PC-9 (cell line): Measurements from ENCODE around the gene MSI2. TPM values are rescaled to one million over a fixed set of nuclear protein-coding genes. Genes with fewer than 3 reads are reported as not detected.
A peak's percentile ranks its signal among the peaks of the same experiment; 100 is the strongest.

Experiments
- BruUV-seq: library from RNA; stranded (reverse); fragments of 400-500 nt; replicated peaks from 2 replicates; lab custom pipeline; 2021; lab: Mats Ljungman, UMichigan
- CTCF ChIA-PET: fragments of 300-600 bp; sonication (Branson Sonifier 250); formaldehyde crosslinking; loops from one replicate; lab custom pipeline; 2022; ENCODE audit warnings: antibody characterized with exemption; lab: Charles Lee
- POLR2A ChIA-PET: fragments of 300-600 bp; sonication (Branson Sonifier 250); formaldehyde crosslinking; loops from one replicate; lab custom pipeline; 2022; ENCODE audit warnings: antibody characterized with exemption; ENCODE audit not compliant: unreplicated experiment; lab: Charles Lee
- DNase-seq, 2 experiments: peaks; one replicate each; pipeline versions ENCODE4 v3.0.0 to v3.0.0-alpha.2; 2015 to 2022; ENCODE audit warnings: mixed read lengths in 1 of 2
- H2AFZ ChIP-seq: fragments of 200-600 bp; sonication (generic); 2 replicates; pipeline ENCODE4 v1.8.1; 2017; ENCODE audit warnings: antibody characterized with exemption
- H3F3A ChIP-seq: fragments of 200-600 bp; sonication (generic); 2 replicates; pipeline ENCODE4 v1.8.1; 2017; ENCODE audit warnings: antibody characterized with exemption, mild to moderate bottlenecking, low read depth; ENCODE audit not compliant: insufficient read depth
- H3K27ac ChIP-seq: fragments of 200-600 bp; sonication (generic); 2 replicates; pipeline ENCODE4 v1.6.1; 2016; ENCODE audit warnings: mixed run types
- H3K27me3 ChIP-seq: fragments of 200-600 bp; sonication (generic); 2 replicates; pipeline ENCODE4 v1.6.1; 2016; ENCODE audit warnings: low read depth, mixed run types; ENCODE audit not compliant: insufficient read depth
- H3K36me3 ChIP-seq: fragments of 200-600 bp; sonication (generic); 2 replicates; pipeline ENCODE4 v1.6.1; 2016; ENCODE audit warnings: low read depth, mixed run types
- H3K4me1 ChIP-seq: fragments of 200-600 bp; sonication (generic); replicated peaks from 2 replicates; pipeline ENCODE4 v1.6.1; 2016; ENCODE audit warnings: mixed run types; ENCODE audit not compliant: insufficient read depth
- H3K4me2 ChIP-seq: fragments of 200-600 bp; sonication (generic); 2 replicates; pipeline ENCODE4 v1.6.1; 2017; ENCODE audit warnings: mixed run types
- H3K4me3 ChIP-seq: fragments of 200-600 bp; sonication (generic); 2 replicates; pipeline ENCODE4 v1.6.1; 2016; ENCODE audit warnings: mixed run types
- H3K79me2 ChIP-seq: fragments of 200-600 bp; sonication (generic); 2 replicates; pipeline ENCODE4 v1.6.1; 2017; ENCODE audit warnings: low read depth, mixed run types
- H3K9me2 ChIP-seq: fragments of 200-600 bp; sonication (generic); 2 replicates; pipeline ENCODE4 v1.8.1; 2017; ENCODE audit warnings: mild to moderate bottlenecking; ENCODE audit not compliant: insufficient read depth
- H3K9me3 ChIP-seq: fragments of 200-600 bp; sonication (generic); 2 replicates; pipeline ENCODE4 v1.8.1; 2016; ENCODE audit warnings: low read depth; ENCODE audit not compliant: insufficient read depth
- H4K20me1 ChIP-seq: fragments of 200-600 bp; sonication (generic); 2 replicates; pipeline ENCODE4 v1.8.1; 2017; ENCODE audit not compliant: insufficient read depth
- EZH2 ChIP-seq: fragments of 200-600 bp; sonication (generic); IDR thresholded peaks from 2 replicates; pipeline ENCODE4 v1.8.0; 2017; ENCODE audit warnings: antibody characterized with exemption, low read depth
- intact Hi-C: fragments of 100-400 bp; cut with micrococcal nuclease; formaldehyde crosslinking; loops from one replicate; pipeline ENCODE4 v1.10.0; 2022; ENCODE audit not compliant: unreplicated experiment
- total RNA-seq: library from RNA; stranded (reverse); gene quantifications from 2 replicates; pipeline ENCODE4 v1.2.3, GENCODE V29; 2021
- TF ChIP-seq, protein P1 (sequence below): fragments of 200-600 bp; sonication (generic); conservative IDR thresholded peaks from 2 replicates; pipeline ENCODE4 v1.6.1; 2017; ENCODE audit warnings: mixed run types, antibody characterized with exemption, mild to moderate bottlenecking, moderate library complexity

MSI2 gene
- total RNA-seq, 1 experiment from 2014 or later, result 15.7 TPM

DNA sequence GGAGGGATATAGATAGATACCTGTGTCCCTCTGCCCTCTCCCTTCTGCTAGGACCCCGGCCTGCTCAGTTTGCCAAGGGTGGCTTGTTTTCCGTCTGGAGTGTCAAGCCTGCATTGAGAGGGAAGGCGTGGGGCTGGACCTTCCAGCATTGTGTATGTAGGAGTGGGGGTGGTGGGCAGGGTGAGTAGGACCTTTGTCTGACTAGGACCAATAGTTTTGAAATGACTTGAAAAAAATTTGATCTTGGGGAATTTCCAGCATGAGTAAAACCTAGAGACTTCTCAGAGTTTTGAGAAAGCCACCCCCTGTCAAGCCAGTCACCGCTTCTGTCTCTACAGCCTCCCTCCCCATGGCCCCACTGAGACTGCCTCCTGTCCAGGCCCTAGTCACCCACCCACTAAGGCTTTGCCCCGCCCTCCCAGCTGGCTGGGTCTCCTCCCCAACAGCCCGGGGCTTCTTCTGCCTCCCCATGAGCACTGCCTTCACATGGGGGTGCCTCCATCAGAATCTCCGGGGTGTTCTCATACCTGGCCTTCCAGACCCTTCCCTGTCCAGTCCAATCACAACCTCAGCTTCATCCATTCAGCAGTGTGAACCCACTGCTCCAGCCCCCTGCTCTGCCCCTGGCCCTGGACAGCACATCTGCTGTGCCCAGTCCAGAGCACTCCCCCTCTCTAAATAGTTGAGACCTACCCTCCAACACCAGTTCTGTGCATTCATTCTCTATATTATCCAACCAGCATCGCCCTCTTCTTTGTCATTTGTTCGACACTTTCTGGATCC, 207.0 kb downstream of the MSI2 start:
- Histone ChIP-seq H3K9me2 (no peaks in the 10 kb centered on the region), H3F3A (no peaks in the 10 kb centered on the region), H3K27me3 (peaks cover 38% of the 10 kb centered on the region), H3K27ac (no peak overlapping the region), H3K4me2 (no peak overlapping the region), H3K36me3 (no peaks in the 10 kb centered on the region), H2AFZ (no peak overlapping the region), H4K20me1 (no peaks in the 10 kb centered on the region; the same call in 1 of the 2 replicates), H3K4me1 (peaks cover 9% of the 10 kb centered on the region; the same call in 1 of the 2 replicates), H3K4me3 (no peak overlapping the region), H3K9me3 (no peaks in the 10 kb centered on the region), H3K79me2 (no peaks in the 10 kb centered on the region)
- ChIA-PET CTCF (no interaction called here), POLR2A (no interaction called here)
- peak in 1 of 2 experiments; percentile 40 for DNase-seq
- no TSS peak for BruUV-seq
- intact Hi-C loops, result no loop called here
- TF ChIP-seq EZH2, result no peak
- TF ChIP-seq, protein P1, sequence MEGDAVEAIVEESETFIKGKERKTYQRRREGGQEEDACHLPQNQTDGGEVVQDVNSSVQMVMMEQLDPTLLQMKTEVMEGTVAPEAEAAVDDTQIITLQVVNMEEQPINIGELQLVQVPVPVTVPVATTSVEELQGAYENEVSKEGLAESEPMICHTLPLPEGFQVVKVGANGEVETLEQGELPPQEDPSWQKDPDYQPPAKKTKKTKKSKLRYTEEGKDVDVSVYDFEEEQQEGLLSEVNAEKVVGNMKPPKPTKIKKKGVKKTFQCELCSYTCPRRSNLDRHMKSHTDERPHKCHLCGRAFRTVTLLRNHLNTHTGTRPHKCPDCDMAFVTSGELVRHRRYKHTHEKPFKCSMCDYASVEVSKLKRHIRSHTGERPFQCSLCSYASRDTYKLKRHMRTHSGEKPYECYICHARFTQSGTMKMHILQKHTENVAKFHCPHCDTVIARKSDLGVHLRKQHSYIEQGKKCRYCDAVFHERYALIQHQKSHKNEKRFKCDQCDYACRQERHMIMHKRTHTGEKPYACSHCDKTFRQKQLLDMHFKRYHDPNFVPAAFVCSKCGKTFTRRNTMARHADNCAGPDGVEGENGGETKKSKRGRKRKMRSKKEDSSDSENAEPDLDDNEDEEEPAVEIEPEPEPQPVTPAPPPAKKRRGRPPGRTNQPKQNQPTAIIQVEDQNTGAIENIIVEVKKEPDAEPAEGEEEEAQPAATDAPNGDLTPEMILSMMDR, result no peak

DNA sequence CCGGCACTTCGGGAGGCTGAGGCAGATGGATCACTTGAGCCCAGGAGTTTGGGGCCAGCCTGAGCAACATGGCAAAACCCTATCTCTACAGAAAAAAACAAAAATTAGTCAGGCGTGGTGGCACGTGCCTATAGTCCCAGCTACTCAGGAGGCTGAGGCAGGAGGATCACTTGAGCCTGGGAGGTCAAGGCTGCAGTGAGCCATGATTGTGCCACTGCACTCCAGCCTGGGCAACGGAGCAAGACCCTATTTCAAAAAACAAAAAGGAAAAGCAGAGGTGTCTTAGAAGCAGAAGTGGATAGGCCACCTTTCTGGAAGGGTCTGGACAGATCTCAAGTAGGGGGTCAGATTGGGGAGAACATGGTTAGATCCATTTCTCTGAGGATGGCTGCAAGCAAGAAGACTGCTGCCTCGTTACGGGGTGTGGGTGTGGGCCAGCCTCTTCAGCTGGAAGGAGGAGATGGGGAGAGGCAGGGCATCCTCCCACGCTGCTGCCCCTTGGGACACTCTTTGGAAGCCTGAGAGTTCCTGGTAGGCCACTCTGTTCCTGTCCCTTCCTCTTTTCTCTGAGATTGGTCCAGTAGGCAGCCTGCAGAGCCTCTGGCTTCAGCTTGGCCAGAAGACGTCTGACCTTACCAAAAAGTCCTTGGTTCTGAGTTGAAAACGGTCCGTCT, 208.0 kb downstream of the MSI2 start:
- Histone ChIP-seq H3K27me3 (peaks cover 36% of the 10 kb centered on the region), H3K9me2 (no peaks in the 10 kb centered on the region), H2AFZ (no peak overlapping the region), H3K79me2 (no peaks in the 10 kb centered on the region), H3K9me3 (no peaks in the 10 kb centered on the region), H3K36me3 (no peaks in the 10 kb centered on the region), H3F3A (no peaks in the 10 kb centered on the region), H3K4me2 (no peak overlapping the region), H3K4me1 (peaks cover 2% of the 10 kb centered on the region; the same call in 1 of the 2 replicates), H3K4me3 (no peak overlapping the region), H3K27ac (no peak overlapping the region), H4K20me1 (no peaks in the 10 kb centered on the region; the same call in 1 of the 2 replicates)
- TF ChIP-seq, protein P1, result no peak
- TF ChIP-seq EZH2, result no peak
- no TSS peak for BruUV-seq
- CTCF ChIA-PET, result no interaction called here
- intact Hi-C loops, result no loop called here
- no peak for DNase-seq
- POLR2A ChIA-PET, result no interaction called here

GRCh38 chr17:57465610-57466009, 209.3 kb downstream of the MSI2 start:
- CTCF ChIA-PET, result no interaction called here
- H3K4me2 ChIP-seq, result no peak overlapping the region
- intact Hi-C loops, result no loop called here

More at GRCh38 chr17:57465610-57466009, 209.3 kb downstream of the MSI2 start:
- Histone ChIP-seq H4K20me1 (no peaks in the 10 kb centered on the region; the same call in 1 of the 2 replicates), H3K27ac (no peak overlapping the region), H3K36me3 (no peaks in the 10 kb centered on the region), H3K4me3 (no peak overlapping the region), H3K9me2 (no peaks in the 10 kb centered on the region), H3K79me2 (no peaks in the 10 kb centered on the region), H3K9me3 (no peaks in the 10 kb centered on the region), H3K4me1 (no peaks in the 10 kb centered on the region), H2AFZ (no peak overlapping the region), H3K27me3 (peaks cover 33% of the 10 kb centered on the region), H3F3A (no peaks in the 10 kb centered on the region)
- TF ChIP-seq, protein P1, result no peak
- no peak for TF ChIP-seq EZH2
- BruUV-seq, result no TSS peak
- POLR2A ChIA-PET, result interaction anchor here (0.7 kb wide), 1 partner anchor 135 kb away, joined by 3 read pairs; no protein-coding TSS in a partner anchor
- no peak for DNase-seq
